RPMI7951 (cell line): ENCODE data around the gene EXOG. TPM values are rescaled to one million over a fixed set of nuclear protein-coding genes. Genes with fewer than 3 reads are reported as not detected.

Source experiments
- DNase-seq: peaks from one replicate; pipeline ENCODE4 v3.0.0-alpha.2; 2012; ENCODE audit warnings: low read depth
- total RNA-seq: library from RNA; depleted of rRNA; stranded (reverse); fragments of >200 nt; shearing (Covaris generic); gene quantifications from 2 replicates; pipeline ENCODE4 v1.2.3, GENCODE V29; 2014

EXOG gene
- total RNA-seq, 1 experiment from 2014 or later: 6.8 TPM

- no peak for DNase-seq
These were observed 14.5 kb downstream of the EXOG start for GRCh38 chr3:38510631-38511030.

GRCh38 chr3:38511546-38511945, 15.4 kb downstream of the EXOG start:
- DNase-seq: no peak

- no peak for DNase-seq
These were observed 19.2 kb downstream of the EXOG start for GRCh38 chr3:38515367-38515766.

GRCh38 chr3:38516669-38517068, 20.5 kb downstream of the EXOG start:
- no peak for DNase-seq

- peak; percentile 31 for DNase-seq
These were observed 22.9 kb downstream of the EXOG start for GRCh38 chr3:38519000-38519399.

- DNase-seq: no peak
These were observed 23.5 kb downstream of the EXOG start for GRCh38 chr3:38519651-38520050.

- DNase-seq: peak; percentile 62
These were observed 25.3 kb downstream of the EXOG start for GRCh38 chr3:38521391-38521987.

- no peak for DNase-seq
These were observed 25.9 kb downstream of the EXOG start for GRCh38 chr3:38522002-38522401.

- DNase-seq: no peak
These were observed 28.1 kb downstream of the EXOG start for GRCh38 chr3:38524141-38524739.

GRCh38 chr3:38526792-38527191, 30.7 kb downstream of the EXOG start:
- no peak for DNase-seq

GRCh38 chr3:38528457-38528856, 32.3 kb downstream of the EXOG start:
- DNase-seq: peak; percentile 31

GRCh38 chr3:38532529-38532928, 36.4 kb downstream of the EXOG start:
- no peak for DNase-seq

- no peak for DNase-seq
These were observed 37.3 kb downstream of the EXOG start for GRCh38 chr3:38533285-38533976.

GRCh38 chr3:38534180-38534579, 38.0 kb downstream of the EXOG start:
- DNase-seq: no peak

GRCh38 chr3:38534604-38535003, 38.5 kb downstream of the EXOG start:
- no peak for DNase-seq

GRCh38 chr3:38536671-38537070, 40.5 kb downstream of the EXOG start:
- DNase-seq: no peak

- no peak for DNase-seq
These were observed 42.7 kb downstream of the EXOG start for GRCh38 chr3:38538773-38539353.

GRCh38 chr3:38541806-38542205, 45.7 kb downstream of the EXOG start:
- peak; percentile 28 for DNase-seq

- DNase-seq: peak; percentile 64
These were observed 46.5 kb downstream of the EXOG start for GRCh38 chr3:38542401-38543298.

GRCh38 chr3:38543586-38543985, 47.4 kb downstream of the EXOG start:
- DNase-seq: peak; percentile 32

GRCh38 chr3:38544926-38545325, 48.8 kb downstream of the EXOG start:
- no peak for DNase-seq

- no peak for DNase-seq
These were observed 49.4 kb downstream of the EXOG start for GRCh38 chr3:38545550-38545949.
